ENCODE measurements around the gene VSTM1. TPM values are rescaled to one million over a fixed set of nuclear protein-coding genes. Genes with fewer than 3 reads are reported as not detected.

Gene VSTM1
- total and polyA plus RNA-seq, 2 of the 8 experiments (the other 6 are each of a cell fraction or from before 2014, with no cell fraction given), result 0.12 to 0.65 TPM

DNA sequence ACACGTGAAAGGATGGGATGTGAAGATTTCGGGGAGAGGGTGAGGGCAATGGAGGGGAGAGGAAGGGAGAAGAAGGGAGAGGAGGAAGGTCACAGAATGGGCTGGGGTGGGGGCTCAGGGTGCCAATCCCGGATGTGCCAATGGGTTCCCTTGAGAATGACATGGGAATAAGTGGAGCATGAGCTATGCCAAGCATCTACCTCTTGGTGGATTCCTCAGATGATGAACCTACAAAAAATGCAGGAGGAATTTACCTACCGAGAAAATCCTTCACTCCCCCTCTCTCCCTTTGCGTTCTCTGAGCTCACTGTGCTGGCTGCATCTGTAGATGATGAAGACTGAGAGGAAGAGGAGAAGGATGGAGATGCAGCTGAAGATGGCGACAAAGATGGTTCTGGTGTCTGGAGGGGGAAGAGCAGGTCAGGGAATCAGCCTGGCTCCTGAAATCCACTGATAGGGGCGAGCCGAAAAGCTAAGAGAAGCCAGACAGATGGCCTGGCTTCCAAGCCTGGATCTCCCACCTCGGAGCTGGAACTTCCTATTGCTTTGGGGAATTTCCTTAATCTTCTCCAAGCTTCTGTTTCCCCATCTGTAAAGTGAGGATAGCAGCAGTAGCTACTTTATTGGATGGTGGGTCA is 21.6 kb downstream of the VSTM1 start:
- no peak overlapping the region for H2BK15ac ChIP-seq (ENCODE audit: low read length)
- H4K20me1 ChIP-seq (replicated peaks in 1 of 2; ENCODE audit: control insufficient read depth in 1 of 2, insufficient read depth in 2 of 2, low read length in 2 of 2), result no peaks in the 10 kb centered on the region
- H3K36me3 ChIP-seq (ENCODE audit: control insufficient read depth in 2 of 4, insufficient read depth in 4 of 4, low read length in 3 of 4), result no peaks in the 10 kb centered on the region
- H3K14ac ChIP-seq (ENCODE audit: insufficient read length), result no peak overlapping the region
- peak overlapping the region; percentile 79 for H2AFZ ChIP-seq (ENCODE audit: low read length)
- H3K4me3 ChIP-seq (ENCODE audit: extremely low read depth in 1 of 4, insufficient read depth in 2 of 4, low read depth in 3 of 4, low read length in 4 of 4), result no peak overlapping the region
- no peaks in the 10 kb centered on the region for H3K79me2 ChIP-seq (ENCODE audit: control insufficient read depth in 1 of 2, insufficient read depth in 2 of 2, low read length in 2 of 2)
- H3K56ac ChIP-seq (replicated peaks; ENCODE audit: insufficient read length, low read depth, low read length), result no peak overlapping the region
- no peak overlapping the region for H3K9ac ChIP-seq (replicated peaks in 1 of 4; ENCODE audit: extremely low read depth in 1 of 4, low read depth in 3 of 4, low read length in 3 of 4)
- H3K23me2 ChIP-seq (ENCODE audit: low read depth, low read length), result peaks cover 2% of the 10 kb centered on the region; the same call in 1 of the 2 replicates
- peak overlapping the region; percentile 83; the same call in 1 of the 2 replicates for H2BK20ac ChIP-seq (ENCODE audit: low read length)
- no peak overlapping the region for H3K23ac ChIP-seq (ENCODE audit: insufficient read length)
- no peak for FAIRE-seq
- no peaks in the 10 kb centered on the region for H3K27me3 ChIP-seq (replicated peaks in 1 of 4; ENCODE audit: control insufficient read depth in 3 of 4, extremely low read depth in 1 of 4, insufficient read depth in 3 of 4, low read length in 3 of 4)
- H4K5ac ChIP-seq (ENCODE audit: insufficient read length, low read depth, low read length), result no peak overlapping the region
- no peak for DNase-seq (ENCODE audit: low read depth in 1 of 2, low spot score in 2 of 2)
- no peak overlapping the region for H3K4ac ChIP-seq (replicated peaks; ENCODE audit: insufficient read length, low read depth, low read length)
- H4K91ac ChIP-seq (replicated peaks; ENCODE audit: insufficient read length, low read length), result peak overlapping the region; percentile 70
- H2BK5ac ChIP-seq (ENCODE audit: low read depth, low read length), result peak overlapping the region; percentile 50; the same call in 1 of the 2 replicates
- WGBS, 2 experiments (ENCODE audit: extremely low coverage in 1 of 2, insufficient coverage in 1 of 2, insufficient read length in 1 of 2, insufficient replicate concordance in 2 of 2, low coverage in 1 of 2, low lambda C conversion rate in 2 of 2, missing lambda C conversion rate in 1 of 2), result 74% methylated on average over 8 of the region's 9 CpGs; no CpG with 5 or more reads in 1 of the 2 experiments
- no peak overlapping the region for H2BK120ac ChIP-seq (replicated peaks; ENCODE audit: low read depth, low read length)
- H3K4me1 ChIP-seq (replicated peaks in 1 of 4; ENCODE audit: control insufficient read depth in 3 of 4, insufficient read depth in 4 of 4, low read length in 3 of 4), result peaks cover 0 to 3% (median 0%) of the 10 kb centered on the region in 4 experiments; a peak in 2 of 7 replicates
- POLR2A ChIA-PET (ENCODE audit: partially characterized antibody), result interaction anchor here (0.8 to 1.3 kb wide), 4 partner anchors 12 to 134 kb away, joined by 3 read pairs; partner anchors contain the start of gene TFPT
- H3K18ac ChIP-seq (ENCODE audit: extremely low read depth, low read length), result peak overlapping the region; percentile 17; the same call in 1 of the 2 replicates
- no peaks in the 10 kb centered on the region for H3K79me1 ChIP-seq (ENCODE audit: low read depth, low read length)
- CTCF ChIA-PET (ENCODE audit: partially characterized antibody), result interaction anchor here (0.6 to 2.4 kb wide), 11 partner anchors 11 to 246 kb away, joined by 3 to 10 read pairs (median 3); no protein-coding TSS in a partner anchor
- no peak overlapping the region for H2AK5ac ChIP-seq (ENCODE audit: low read depth, low read length)
- H3K27ac ChIP-seq (ENCODE audit: low read depth, low read length), result no peak overlapping the region
- no peak overlapping the region for H4K8ac ChIP-seq (ENCODE audit: extremely low read depth, insufficient read depth, low read length)
- no peaks in the 10 kb centered on the region for H3K9me3 ChIP-seq (ENCODE audit: insufficient read depth in 2 of 2, low read depth in 1 of 2, low read length in 1 of 2)
- peak overlapping the region; percentile 82 for H2BK12ac ChIP-seq (ENCODE audit: low read depth, low read length)
- peak overlapping the region in 1 of 2 experiments; percentile 11; a peak in 1 of 4 replicates for H3K4me2 ChIP-seq (ENCODE audit: insufficient read depth in 1 of 2, low read depth in 2 of 2, low read length in 2 of 2)
- TF ChIP-seq KDM1A (IDR thresholded peaks at IDR 0.05; ENCODE audit: borderline replicate concordance, low read length) (no peak), TAF7 (optimal IDR thresholded peaks at IDR 0.05; ENCODE audit: borderline replicate concordance, low read depth, low read length) (no peak), POLR2A (IDR thresholded peaks at IDR 0.05; ENCODE audit: control extremely low read depth in 1 of 2, low read depth in 2 of 2, low read length in 2 of 2) (no peak), PHF8 (conservative IDR thresholded peaks at IDR 0.05; ENCODE audit: low read depth, low read length) (no peak), CBX5 (IDR thresholded peaks at IDR 0.05; ENCODE audit: low read depth, low read length) (no peak)
